Lung (tissue), 12 donors: ENCODE measurements around the gene ARHGEF17. TPM values are rescaled to one million over a fixed set of nuclear protein-coding genes. Genes with fewer than 3 reads are reported as not detected.

Experiments used
- ATAC-seq: fragments of 200-7000 bp; cut with Tn5 transposase; one replicate; pipeline ENCODE4 v1.9.1; 2020; ENCODE audit warnings: moderate number of reproducible peaks; ENCODE audit not compliant: insufficient read depth, low FRiP score
- DNase-seq, 3 donors: peaks; one replicate each; pipeline ENCODE4 v3.0.0-alpha.2; 2013 to 2017
- H3K27ac ChIP-seq, 2 donors: one replicate each; pipeline ENCODE4 v1.5.1; 2013; ENCODE audit warnings: mild to moderate bottlenecking in 2 of 2, moderate library complexity in 2 of 2, control low read depth in 1 of 2, inconsistent platforms in 1 of 2, low read depth in 1 of 2, low read length in 1 of 2
- H3K27me3 ChIP-seq, 3 donors: one replicate each; pipeline ENCODE4 v1.5.1; 2013; ENCODE audit warnings: low read length in 2 of 3; ENCODE audit not compliant: control insufficient read depth in 3 of 3, insufficient read depth in 3 of 3
- H3K36me3 ChIP-seq, 4 donors: one replicate each; pipeline ENCODE4 v1.5.1; 2013; ENCODE audit warnings: low read length in 4 of 4, mild to moderate bottlenecking in 1 of 4, moderate library complexity in 1 of 4; ENCODE audit not compliant: control insufficient read depth in 4 of 4, insufficient read depth in 4 of 4
- H3K4me1 ChIP-seq, 5 donors: one replicate each; pipeline ENCODE4 v1.5.1; 2013; ENCODE audit warnings: low read length in 5 of 5, mild to moderate bottlenecking in 2 of 5, moderate library complexity in 1 of 5; ENCODE audit not compliant: control insufficient read depth in 5 of 5, insufficient read depth in 5 of 5
- H3K4me3 ChIP-seq: one replicate; pipeline ENCODE4 v1.5.1; 2013; ENCODE audit warnings: mild to moderate bottlenecking, control low read depth, moderate library complexity
- H3K9ac ChIP-seq, 2 donors: one replicate each; pipeline ENCODE4 v1.5.1; 2013; ENCODE audit warnings: low read length in 2 of 2, control low read depth in 1 of 2; ENCODE audit not compliant: insufficient read depth in 1 of 2
- H3K9me3 ChIP-seq, 4 donors: one replicate each; pipeline ENCODE4 v1.5.1; 2013; ENCODE audit warnings: low read length in 3 of 4, mild to moderate bottlenecking in 1 of 4, moderate library complexity in 1 of 4; ENCODE audit not compliant: control insufficient read depth in 4 of 4, insufficient read depth in 3 of 4
- WGBS, 2 donors: extraction: QIAGEN DNeasy Blood & Tissue Kit; methylation state at CpG; one replicate each; pipeline ENCODE4 v1.1.7; 2013; 5-methylcytosine and 5-hydroxymethylcytosine counted together
- polyA plus RNA-seq, 2 donors: library from polyadenylated mRNA; stranded (reverse); fragments of 200-250 nt; gene quantifications; one replicate each; pipeline ENCODE4 v1.2.1, GENCODE V29; 2013
- total RNA-seq, 2 donors: library from RNA; depleted of rRNA in 1 of 2; stranded (reverse); fragments of >200 nt in 1 of 2; gene quantifications; one replicate each; pipeline ENCODE4 v1.2.1, GENCODE V29; 2014 to 2021
- TF ChIP-seq, protein P1 (sequence below): IDR thresholded peaks from 2 replicates; pipeline ENCODE4 v1.5.1; 2012; ENCODE audit warnings: mild to moderate bottlenecking; ENCODE audit errors: control extremely low read depth, extremely low read depth
- donor health status: control.
- donor health status: control.
- donor health status: Bipolar disorder and iron deficiency.
- donor health status: healthy.
- donor health status: DM: yes; HTN: yes; CAD: no.

Gene ARHGEF17
- total and polyA plus RNA-seq, 4 donors, result 27.9 to 74.6 (median 53.5) TPM

DNA sequence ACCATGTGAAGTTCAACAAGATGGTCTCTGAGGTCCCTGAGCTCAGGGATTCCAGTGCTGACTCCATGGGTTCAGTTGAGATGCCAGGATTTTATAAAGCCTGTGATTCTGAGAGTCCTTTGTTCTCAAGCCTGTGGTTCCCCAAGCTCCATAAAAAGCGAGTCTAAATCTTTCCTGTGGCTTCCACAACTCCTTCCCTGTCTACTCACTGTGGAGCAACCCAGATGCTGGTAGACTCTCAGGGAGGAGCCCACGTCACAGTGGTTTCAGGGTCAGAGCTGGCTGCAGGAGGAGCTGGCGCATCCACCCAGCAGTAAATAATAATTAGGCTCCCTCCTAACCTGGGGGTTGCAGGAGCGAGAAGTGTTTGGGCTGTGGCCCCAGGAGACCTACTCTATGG, 66.1 kb downstream of the ARHGEF17 start:
- peaks cover 0 to under 1% (median 0%) of the 10 kb centered on the region in 4 donors for H3K36me3 ChIP-seq
- no peak overlapping the region for H3K9ac ChIP-seq
- no peaks in the 10 kb centered on the region for H3K9me3 ChIP-seq
- DNase-seq (no peak), ATAC-seq (no peak)
- TF ChIP-seq, protein P1, sequence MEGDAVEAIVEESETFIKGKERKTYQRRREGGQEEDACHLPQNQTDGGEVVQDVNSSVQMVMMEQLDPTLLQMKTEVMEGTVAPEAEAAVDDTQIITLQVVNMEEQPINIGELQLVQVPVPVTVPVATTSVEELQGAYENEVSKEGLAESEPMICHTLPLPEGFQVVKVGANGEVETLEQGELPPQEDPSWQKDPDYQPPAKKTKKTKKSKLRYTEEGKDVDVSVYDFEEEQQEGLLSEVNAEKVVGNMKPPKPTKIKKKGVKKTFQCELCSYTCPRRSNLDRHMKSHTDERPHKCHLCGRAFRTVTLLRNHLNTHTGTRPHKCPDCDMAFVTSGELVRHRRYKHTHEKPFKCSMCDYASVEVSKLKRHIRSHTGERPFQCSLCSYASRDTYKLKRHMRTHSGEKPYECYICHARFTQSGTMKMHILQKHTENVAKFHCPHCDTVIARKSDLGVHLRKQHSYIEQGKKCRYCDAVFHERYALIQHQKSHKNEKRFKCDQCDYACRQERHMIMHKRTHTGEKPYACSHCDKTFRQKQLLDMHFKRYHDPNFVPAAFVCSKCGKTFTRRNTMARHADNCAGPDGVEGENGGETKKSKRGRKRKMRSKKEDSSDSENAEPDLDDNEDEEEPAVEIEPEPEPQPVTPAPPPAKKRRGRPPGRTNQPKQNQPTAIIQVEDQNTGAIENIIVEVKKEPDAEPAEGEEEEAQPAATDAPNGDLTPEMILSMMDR, result no peak
- H3K4me3 ChIP-seq, result no peak overlapping the region
- H3K27ac ChIP-seq, result no peak overlapping the region
- peaks cover 0 to 11% (median 4%) of the 10 kb centered on the region in 5 donors for H3K4me1 ChIP-seq
- H3K27me3 ChIP-seq, result no peaks in the 10 kb centered on the region
- WGBS, 2 donors, result 87 to 88% methylated on average over 4 of the region's 4 CpGs

DNA sequence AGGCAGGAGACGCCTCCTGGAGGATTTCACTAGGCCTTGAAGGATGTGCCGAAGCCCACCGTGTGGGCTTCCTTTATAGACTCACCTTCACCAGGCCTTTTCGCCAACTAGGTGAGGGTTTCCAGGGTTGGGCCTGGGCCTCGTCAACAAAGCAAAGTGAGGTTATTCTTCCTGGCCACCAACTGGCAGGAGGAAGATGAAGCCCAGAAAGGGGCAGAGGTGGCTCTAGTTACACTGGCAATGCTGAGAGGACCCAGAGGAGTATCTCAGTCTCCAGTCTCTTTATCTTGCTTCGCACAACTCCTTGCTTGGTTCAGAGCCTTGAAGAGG, 67.7 kb downstream of the ARHGEF17 start:
- ATAC-seq (no peak), DNase-seq (no peak)
- H3K9me3 ChIP-seq, result no peaks in the 10 kb centered on the region
- peak overlapping the region; percentile 21 to 44 for H3K27ac ChIP-seq
- no peaks in the 10 kb centered on the region for H3K27me3 ChIP-seq
- TF ChIP-seq, protein P1, result no peak
- no peaks in the 10 kb centered on the region for H3K36me3 ChIP-seq
- H3K4me3 ChIP-seq, result no peak overlapping the region
- peaks cover 0 to 11% (median 4%) of the 10 kb centered on the region in 5 donors for H3K4me1 ChIP-seq
- WGBS, 2 donors, result 60 to 62% methylated on average over 6 of the region's 6 CpGs
- peak overlapping the region in 1 of 2 donors; percentile 32 for H3K9ac ChIP-seq

DNA sequence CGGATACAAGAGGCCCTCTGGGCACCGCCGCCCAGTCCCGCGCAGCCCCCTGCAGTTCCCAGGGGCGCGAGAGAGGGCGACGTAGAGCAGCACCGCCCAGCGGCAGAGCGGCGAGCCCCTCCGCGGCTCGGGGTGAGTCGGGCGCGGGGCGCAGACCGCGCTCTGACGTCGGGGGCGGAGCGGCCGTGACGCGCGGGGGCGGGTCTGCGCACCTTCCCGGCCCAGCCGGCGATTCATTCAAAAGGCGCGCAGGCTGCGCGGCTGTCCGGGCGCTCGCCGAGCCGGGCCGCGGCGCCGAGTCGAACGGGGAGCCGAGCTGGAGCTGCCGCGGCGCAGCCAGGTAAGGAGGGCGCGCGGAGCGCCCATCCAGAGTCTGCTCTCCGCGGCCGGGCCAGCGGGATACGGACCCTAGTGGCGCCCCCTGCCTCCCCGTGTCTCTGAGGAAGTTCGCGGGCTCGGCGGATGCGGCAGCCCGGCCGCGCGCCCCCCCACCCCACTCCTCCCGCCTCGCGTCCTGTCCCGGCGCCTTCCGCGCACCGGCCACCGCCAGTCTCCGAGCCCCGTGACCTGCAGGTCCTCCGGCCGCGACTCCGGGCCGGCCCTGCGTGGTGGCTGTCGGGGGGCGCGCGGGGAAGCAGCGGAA, 68.2 kb downstream of the ARHGEF17 start, which contains the start of gene RELT:
Gene RELT (plus strand): TSS at position 240 of the 643 bp plus-strand sequence. CDS start 12,738 bp downstream, outside the sequence.
- Histone ChIP-seq H3K4me1 (peaks cover 0 to 12% (median 4%) of the 10 kb centered on the region in 5 donors), H3K9me3 (no peaks in the 10 kb centered on the region)

More for the DNA sequence above, 68.2 kb downstream of the ARHGEF17 start, which contains the start of gene RELT:
- H3K27me3 ChIP-seq, result no peaks in the 10 kb centered on the region
- 1% methylated on average over 44 to 96 of the region's 96 CpGs for WGBS, 2 donors
- peak within 1 kb of the TSS in 1 of 2 donors; percentile 52 for H3K9ac ChIP-seq
- H3K4me3 ChIP-seq, result peak within 1 kb of the TSS; percentile 59
- DNase-seq (peak; percentile 92 to 95 (median 94)), ATAC-seq (peak; percentile 93)
- TF ChIP-seq, protein P1, result peak; percentile 86
- H3K36me3 ChIP-seq, result no peaks in the 10 kb centered on the region
- H3K27ac ChIP-seq, result peak within 1 kb of the TSS; percentile 84 to 92
